Activated T-cell treated with anti-CD3 and anti-CD28 coated beads, Interleukin-2, amount 50 U/mL, for 72 hours (primary cell): ENCODE results near the gene ECT2. TPM values are rescaled to one million over a fixed set of nuclear protein-coding genes. Genes with fewer than 3 reads are reported as not detected.
"Not testable (repeated sequence)": the region's sequence is repeated elsewhere in the genome, so short reads cannot be mapped to it uniquely, and the experiment has no call there.

Experiments
- ATAC-seq, 2 donors: fragments of 150-1000 bp; cut with Tn5 transposase; replicated peaks in 1 of 2; 2 replicates each; pipeline ENCODE4 v1.10.0; 2021; ENCODE audit warnings: moderate library complexity in 2 of 2, mild to moderate bottlenecking in 1 of 2
- DNase-seq, 2 donors: peaks; one replicate each; pipeline ENCODE4 v3.0.0; 2021 to 2022; ENCODE audit warnings: mixed read lengths in 1 of 2
- H3K27ac Mint-ChIP-seq: one replicate; pipeline ENCODE4 v1.8.0; 2022; ENCODE audit warnings: mild to moderate bottlenecking, moderate library complexity, mixed read lengths
- H3K27me3 Mint-ChIP-seq: one replicate; pipeline ENCODE4 v1.8.0; 2022; ENCODE audit warnings: low read depth, mixed read lengths
- H3K36me3 Mint-ChIP-seq, 2 donors: one replicate each; pipeline ENCODE4 v1.8.0; 2022; ENCODE audit warnings: mixed read lengths in 2 of 2, mild to moderate bottlenecking in 1 of 2; ENCODE audit not compliant: insufficient read depth in 2 of 2
- H3K4me1 Mint-ChIP-seq: one replicate; pipeline ENCODE4 v1.8.0; 2022; ENCODE audit warnings: low read depth, mixed read lengths
- H3K4me3 Mint-ChIP-seq, 2 donors: one replicate each; pipeline ENCODE4 v1.8.0; 2022; ENCODE audit warnings: mild to moderate bottlenecking in 2 of 2, mixed read lengths in 2 of 2, moderate library complexity in 2 of 2
- H3K9me3 Mint-ChIP-seq, 2 donors: one replicate each; pipeline ENCODE4 v1.8.0; 2022; ENCODE audit warnings: mixed read lengths in 2 of 2
- total RNA-seq, 2 donors: library from RNA; stranded (reverse); gene quantifications; one replicate each; pipeline ENCODE4 v1.2.3, GENCODE V29; 2022

The ECT2 gene
- total RNA-seq, 2 donors from 2014 or later: 46.3 to 58.6 TPM

DNA sequence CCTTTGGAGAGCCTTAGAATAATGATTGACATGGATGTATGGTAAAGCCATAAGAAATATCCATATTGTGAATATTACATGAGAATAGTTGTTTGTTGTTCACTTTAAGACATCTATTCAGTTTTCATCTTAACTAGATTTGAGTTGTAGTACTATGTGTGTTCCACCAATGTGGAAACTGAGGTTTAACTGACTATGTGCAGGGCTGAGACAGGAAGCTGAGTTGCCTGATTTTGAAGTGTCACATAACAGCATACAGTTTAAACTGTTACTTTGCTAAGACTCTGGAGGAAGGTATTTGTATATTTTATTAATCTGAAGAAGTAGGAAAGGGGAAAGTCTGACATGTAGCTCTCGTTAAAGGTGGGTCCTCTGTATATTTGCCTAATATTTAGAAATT, 2.1 kb downstream of the ECT2 start:
- H3K4me3 Mint-ChIP-seq: peak overlapping the region; percentile 92 to 97
- peaks cover 9 to 27% of the 10 kb centered on the region in 2 donors for H3K36me3 Mint-ChIP-seq
- no peaks in the 10 kb centered on the region for H3K27me3 Mint-ChIP-seq
- DNase-seq: no peak
- no peak for ATAC-seq
- H3K4me1 Mint-ChIP-seq: peaks cover 26% of the 10 kb centered on the region
- H3K27ac Mint-ChIP-seq: peak overlapping the region; percentile 12
- no peaks in the 10 kb centered on the region for H3K9me3 Mint-ChIP-seq

DNA sequence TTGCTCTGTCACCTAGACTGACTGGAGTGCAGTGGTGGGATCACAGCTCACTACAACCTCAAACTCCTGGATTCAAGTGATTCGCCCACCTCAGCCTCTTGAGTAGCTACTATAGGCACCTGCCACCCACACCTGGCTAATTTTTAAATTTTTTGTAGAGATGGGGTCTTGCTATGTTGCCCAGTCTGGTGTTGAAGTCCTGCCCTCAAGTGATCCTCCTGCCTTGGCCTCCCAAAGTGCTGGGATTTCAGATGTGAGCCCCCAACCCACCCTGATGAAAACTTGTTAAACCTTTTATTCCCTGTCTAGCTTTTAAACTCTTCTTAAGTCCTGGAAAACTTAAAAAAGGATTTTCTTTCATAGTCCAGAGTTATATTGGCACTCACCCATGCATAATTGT, 2.6 kb downstream of the ECT2 start:
- peaks cover 9 to 31% of the 10 kb centered on the region in 2 donors for H3K36me3 Mint-ChIP-seq
- no peaks in the 10 kb centered on the region for H3K9me3 Mint-ChIP-seq
- no peaks in the 10 kb centered on the region for H3K27me3 Mint-ChIP-seq
- H3K4me3 Mint-ChIP-seq: no peak overlapping the region
- H3K27ac Mint-ChIP-seq: no peak overlapping the region
- H3K4me1 Mint-ChIP-seq: peaks cover 26% of the 10 kb centered on the region
- no peak for ATAC-seq
- no peak for DNase-seq

DNA sequence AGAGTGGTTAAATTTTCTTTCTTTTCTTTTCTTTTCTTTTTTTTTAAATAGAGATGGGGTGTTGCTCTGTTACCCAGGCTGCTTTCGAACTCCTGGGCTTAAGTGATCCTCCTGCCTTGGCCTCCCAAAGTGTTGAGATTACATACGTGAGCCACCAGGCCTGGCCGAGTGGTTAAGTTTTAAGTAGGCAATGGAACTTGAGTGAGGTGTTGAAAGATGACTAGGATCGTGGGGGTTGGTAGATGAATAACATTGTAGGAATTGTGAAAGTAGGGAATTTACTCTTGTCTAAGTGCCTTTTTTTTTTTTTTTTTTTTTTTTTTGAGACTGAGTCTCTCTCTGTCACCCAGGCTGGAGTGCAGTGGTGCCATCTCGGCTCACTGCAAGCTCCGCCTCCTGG, 9.9 kb downstream of the ECT2 start:
- H3K27ac Mint-ChIP-seq, ATAC-seq, H3K9me3 Mint-ChIP-seq, DNase-seq, H3K27me3 Mint-ChIP-seq, H3K4me1 Mint-ChIP-seq, H3K4me3 Mint-ChIP-seq: not testable (repeated sequence)
- peaks cover 14 to 43% of the 10 kb centered on the region in 2 donors for H3K36me3 Mint-ChIP-seq

DNA sequence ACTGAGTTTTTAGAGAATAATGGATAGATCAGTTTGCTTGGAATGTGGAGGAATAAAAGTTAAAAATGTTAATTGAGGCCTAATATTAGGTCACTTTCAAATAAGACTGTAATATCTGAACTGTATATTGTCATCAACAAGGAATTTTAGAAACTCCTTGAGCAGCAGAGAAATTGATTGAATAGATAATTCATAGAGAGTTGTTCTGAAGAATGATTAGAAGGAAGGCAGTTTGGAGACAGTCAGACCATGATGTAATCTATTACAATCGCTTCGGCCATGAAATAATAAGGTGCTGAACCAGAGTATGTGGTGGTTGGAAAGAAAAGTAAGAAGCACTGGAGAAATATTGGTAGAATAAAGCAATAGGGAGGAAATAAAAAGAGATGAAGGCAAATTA, 15.7 kb downstream of the ECT2 start:
- H3K36me3 Mint-ChIP-seq: peaks cover 15 to 51% of the 10 kb centered on the region in 2 donors
- peaks cover 1% of the 10 kb centered on the region for H3K4me1 Mint-ChIP-seq
- DNase-seq: no peak
- no peaks in the 10 kb centered on the region for H3K27me3 Mint-ChIP-seq
- peak overlapping the region; percentile 17 for H3K27ac Mint-ChIP-seq
- no peak for ATAC-seq
- H3K4me3 Mint-ChIP-seq: no peak overlapping the region
- H3K9me3 Mint-ChIP-seq: no peaks in the 10 kb centered on the region

DNA sequence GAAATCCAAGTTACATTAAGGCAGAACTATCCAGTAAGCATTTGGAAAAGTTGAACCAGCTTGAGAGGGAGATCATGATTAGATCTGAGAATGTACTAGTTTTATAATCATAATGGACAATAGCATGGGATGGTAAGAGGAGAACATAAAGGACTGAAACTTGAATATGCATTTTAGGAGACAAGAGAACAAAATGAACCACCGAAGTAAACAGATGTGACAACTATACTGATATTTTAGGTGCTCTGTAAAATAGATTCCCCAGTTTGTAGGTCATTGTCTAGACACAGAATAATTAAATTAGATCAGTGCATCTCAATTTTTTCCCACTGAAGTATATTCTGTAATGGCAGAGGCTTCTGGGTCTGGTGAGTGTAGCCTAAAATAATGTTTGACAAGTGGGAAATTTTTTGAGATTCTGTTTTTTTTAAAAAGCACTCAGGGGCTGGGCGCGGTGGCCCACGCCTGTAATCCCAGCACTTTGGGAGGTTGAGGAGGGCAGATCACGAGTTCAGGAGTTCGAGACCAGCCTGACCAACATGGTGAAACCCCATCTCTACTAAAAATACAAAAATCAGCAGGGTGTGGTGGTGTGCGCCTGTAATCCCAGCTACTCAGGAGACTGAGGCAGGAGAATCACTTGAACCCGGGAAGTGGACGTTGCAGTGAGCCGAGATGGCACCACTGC, 16.3 kb downstream of the ECT2 start:
- DNase-seq (no peak), ATAC-seq (no peak)
- Mint-ChIP-seq H3K4me1 (peaks cover 7% of the 10 kb centered on the region), H3K9me3 (no peaks in the 10 kb centered on the region), H3K4me3 (no peak overlapping the region), H3K27ac (no peak overlapping the region), H3K27me3 (no peaks in the 10 kb centered on the region), H3K36me3 (peaks cover 17 to 51% of the 10 kb centered on the region in 2 donors)

DNA sequence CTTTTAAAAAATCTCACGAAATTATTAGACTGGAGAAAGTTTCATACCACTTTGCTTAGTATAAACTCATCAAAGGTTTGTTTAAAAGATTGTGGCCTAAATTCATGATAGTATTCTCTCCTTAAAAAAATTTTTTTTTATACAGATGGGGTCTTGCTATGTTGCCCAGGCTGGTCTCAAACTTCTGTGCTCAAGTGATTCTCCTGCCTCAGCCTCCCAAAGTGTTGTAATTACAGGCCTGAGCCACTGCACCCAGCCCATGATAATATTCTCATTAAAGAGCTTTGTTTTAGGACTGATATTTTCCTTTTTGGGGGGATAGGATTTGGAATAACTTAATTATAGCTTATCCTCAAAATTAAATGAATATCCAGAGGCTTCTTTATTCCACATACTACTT, 19.9 kb downstream of the ECT2 start:
- peaks cover 14% of the 10 kb centered on the region for H3K4me1 Mint-ChIP-seq
- no peak overlapping the region for H3K4me3 Mint-ChIP-seq
- DNase-seq (no peak), ATAC-seq (no peak)
- no peaks in the 10 kb centered on the region for H3K9me3 Mint-ChIP-seq
- H3K27ac Mint-ChIP-seq: no peak overlapping the region
- no peaks in the 10 kb centered on the region for H3K27me3 Mint-ChIP-seq
- peaks cover 9 to 44% of the 10 kb centered on the region in 2 donors for H3K36me3 Mint-ChIP-seq

DNA sequence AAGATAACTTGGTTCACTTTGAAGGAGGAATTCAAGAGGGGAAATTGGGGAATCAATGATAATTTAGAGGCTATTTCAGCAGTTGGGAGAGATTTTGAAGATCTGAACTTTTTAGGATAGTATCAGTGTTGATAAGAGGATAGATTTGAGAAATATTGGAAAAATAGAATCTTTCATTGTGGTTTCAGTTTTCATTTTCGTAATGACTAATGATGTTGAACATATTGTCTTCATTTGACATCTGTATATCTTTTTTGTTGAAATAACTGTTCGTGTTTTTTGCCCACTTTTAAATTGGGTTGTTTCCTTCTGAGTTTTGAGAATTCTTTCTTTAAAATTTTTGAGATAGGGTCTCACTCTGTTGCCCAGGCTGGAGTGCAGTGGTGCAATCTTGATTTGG, 21.1 kb downstream of the ECT2 start:
- DNase-seq (no peak), ATAC-seq (no peak)
- H3K36me3 Mint-ChIP-seq: peaks cover 7 to 45% of the 10 kb centered on the region in 2 donors
- no peaks in the 10 kb centered on the region for H3K9me3 Mint-ChIP-seq
- peak overlapping the region in 1 of 2 donors; percentile 32 for H3K4me3 Mint-ChIP-seq
- H3K27ac Mint-ChIP-seq: peak overlapping the region; percentile 17
- H3K27me3 Mint-ChIP-seq: no peaks in the 10 kb centered on the region
- peaks cover 14% of the 10 kb centered on the region for H3K4me1 Mint-ChIP-seq

DNA sequence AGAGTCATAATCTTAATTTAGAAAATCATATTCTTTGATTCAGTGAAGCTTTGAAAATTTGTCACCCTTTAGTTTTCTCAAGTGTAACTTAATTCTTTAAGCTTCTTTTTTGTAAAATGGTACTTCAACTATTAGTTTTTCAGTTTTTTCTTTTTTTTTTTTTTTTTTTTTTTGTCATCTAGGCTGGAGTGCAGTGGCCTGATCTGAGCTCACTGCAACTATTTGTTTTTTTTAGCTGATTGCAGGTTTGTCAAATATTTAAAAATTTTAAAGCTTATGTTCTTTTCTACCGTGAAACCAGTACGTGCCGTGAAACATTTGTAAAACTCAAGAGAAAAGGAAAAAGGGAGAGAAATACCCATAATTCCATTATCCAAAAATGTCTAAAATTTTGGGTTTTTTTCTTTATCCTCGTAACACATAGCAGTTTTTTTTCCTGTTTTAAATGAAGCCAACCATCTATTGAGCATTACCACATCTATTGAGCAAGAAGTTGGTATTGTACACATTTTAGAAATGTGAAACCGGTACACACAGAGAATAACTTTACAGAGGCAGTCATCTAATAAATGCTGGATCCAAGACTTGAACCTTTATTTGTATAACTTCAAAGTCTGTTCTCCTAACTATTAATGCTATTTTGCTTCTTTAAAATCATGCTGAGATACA, 25.7 kb downstream of the ECT2 start:
- H3K36me3 Mint-ChIP-seq: peaks cover 5 to 32% of the 10 kb centered on the region in 2 donors
- no peak overlapping the region for H3K4me3 Mint-ChIP-seq
- DNase-seq (no peak), ATAC-seq (no peak)
- H3K27me3 Mint-ChIP-seq: no peaks in the 10 kb centered on the region
- H3K9me3 Mint-ChIP-seq: no peaks in the 10 kb centered on the region
- no peak overlapping the region for H3K27ac Mint-ChIP-seq
- peaks cover 19% of the 10 kb centered on the region for H3K4me1 Mint-ChIP-seq

DNA sequence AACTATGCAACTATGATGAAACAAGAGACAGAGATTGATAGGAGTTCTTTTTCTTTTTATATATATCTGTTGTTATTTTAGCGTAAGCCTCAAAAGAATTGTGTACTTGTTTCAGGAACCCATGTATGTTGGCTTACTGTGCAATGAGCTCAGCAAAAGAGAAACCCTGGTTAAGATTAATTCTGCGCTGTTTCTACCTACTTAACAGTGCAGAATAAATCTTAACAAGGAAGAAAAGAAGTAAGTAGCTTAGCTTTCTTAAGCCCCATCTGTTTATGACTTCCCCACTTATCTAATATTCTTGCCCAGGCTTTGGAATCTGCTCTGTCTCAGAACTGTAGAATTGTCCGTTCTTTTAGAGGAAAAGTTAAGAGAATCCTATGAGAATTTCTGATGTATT, 27.4 kb downstream of the ECT2 start:
- H3K27ac Mint-ChIP-seq: no peak overlapping the region
- no peak for DNase-seq
- no peak for ATAC-seq
- H3K9me3 Mint-ChIP-seq: no peaks in the 10 kb centered on the region
- peaks cover 3 to 27% of the 10 kb centered on the region in 2 donors for H3K36me3 Mint-ChIP-seq
- H3K4me3 Mint-ChIP-seq: no peak overlapping the region
- peaks cover 5% of the 10 kb centered on the region for H3K4me1 Mint-ChIP-seq
- H3K27me3 Mint-ChIP-seq: no peaks in the 10 kb centered on the region

DNA sequence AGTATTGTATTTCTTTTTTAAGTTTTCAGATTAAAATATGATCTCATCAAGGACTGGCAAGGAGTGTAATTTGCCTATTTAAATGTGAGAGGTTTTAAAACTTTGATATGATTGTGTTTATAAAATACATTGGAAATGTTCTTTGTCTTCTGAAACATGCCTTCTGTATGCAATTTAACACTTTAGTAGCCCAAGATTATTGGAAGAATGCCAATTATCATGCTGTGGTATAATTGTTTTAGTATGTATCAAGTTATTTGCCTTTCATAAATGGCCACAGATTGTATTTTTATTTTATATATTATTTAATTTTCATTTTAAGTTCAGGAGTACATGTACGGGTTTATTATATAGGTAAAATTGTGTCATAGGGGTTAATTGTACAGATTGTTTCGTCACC, 31.7 kb downstream of the ECT2 start:
- Mint-ChIP-seq H3K4me1 (peaks cover 5% of the 10 kb centered on the region), H3K9me3 (no peaks in the 10 kb centered on the region), H3K27ac (no peak overlapping the region), H3K4me3 (no peak overlapping the region), H3K27me3 (no peaks in the 10 kb centered on the region), H3K36me3 (peaks cover 2 to 23% of the 10 kb centered on the region in 2 donors)
- no peak for ATAC-seq
- DNase-seq: no peak

DNA sequence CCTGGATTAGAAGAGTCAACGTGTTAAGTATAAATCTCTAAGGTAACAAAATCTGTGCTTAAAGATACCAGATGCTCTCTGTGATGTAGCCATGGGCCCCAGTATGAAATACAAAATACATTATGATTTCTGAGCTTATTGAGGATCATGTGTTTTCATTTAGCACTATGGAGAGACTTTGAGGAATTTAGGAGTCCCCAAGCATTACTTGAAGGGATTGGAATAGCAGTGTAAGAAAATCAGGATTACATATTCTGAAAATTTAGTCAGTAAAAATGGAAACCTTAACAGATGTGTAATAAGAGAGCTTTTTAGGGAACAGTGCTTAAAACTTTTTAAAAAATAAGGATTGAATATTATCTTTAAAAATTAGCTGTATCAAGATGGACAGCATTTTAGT, 35.5 kb downstream of the ECT2 start:
- no peak for ATAC-seq
- peaks cover 4 to 31% of the 10 kb centered on the region in 2 donors for H3K36me3 Mint-ChIP-seq

DNA sequence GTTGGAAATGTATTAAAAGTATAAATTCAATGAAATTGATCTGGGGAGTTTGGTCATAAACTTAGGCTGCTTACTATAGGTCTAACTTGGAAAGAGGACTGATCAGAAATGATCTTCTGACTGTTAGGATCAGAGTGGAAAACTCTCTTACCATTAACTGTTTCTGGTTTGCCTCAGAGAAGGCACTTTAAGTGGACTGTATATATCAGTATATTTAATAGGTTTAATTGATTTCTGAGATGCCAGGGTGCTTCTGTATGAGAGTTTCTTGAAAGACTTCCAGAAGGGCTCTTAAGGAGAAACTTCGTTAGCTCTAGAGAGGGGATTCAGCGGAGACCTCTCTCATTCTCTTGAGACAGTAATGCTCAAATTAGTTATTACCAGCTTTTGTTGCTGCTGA, 36.5 kb downstream of the ECT2 start:
- Mint-ChIP-seq H3K4me3 (no peak overlapping the region), H3K4me1 (no peaks in the 10 kb centered on the region), H3K36me3 (peaks cover 4 to 37% of the 10 kb centered on the region in 2 donors), H3K27ac (no peak overlapping the region), H3K27me3 (no peaks in the 10 kb centered on the region), H3K9me3 (no peaks in the 10 kb centered on the region)
- no peak for ATAC-seq
- no peak for DNase-seq

More for the DNA sequence above, 35.5 kb downstream of the ECT2 start:
- Mint-ChIP-seq H3K27me3 (no peaks in the 10 kb centered on the region), H3K4me3 (no peak overlapping the region), H3K27ac (no peak overlapping the region), H3K4me1 (no peaks in the 10 kb centered on the region), H3K9me3 (no peaks in the 10 kb centered on the region)
- no peak for DNase-seq

DNA sequence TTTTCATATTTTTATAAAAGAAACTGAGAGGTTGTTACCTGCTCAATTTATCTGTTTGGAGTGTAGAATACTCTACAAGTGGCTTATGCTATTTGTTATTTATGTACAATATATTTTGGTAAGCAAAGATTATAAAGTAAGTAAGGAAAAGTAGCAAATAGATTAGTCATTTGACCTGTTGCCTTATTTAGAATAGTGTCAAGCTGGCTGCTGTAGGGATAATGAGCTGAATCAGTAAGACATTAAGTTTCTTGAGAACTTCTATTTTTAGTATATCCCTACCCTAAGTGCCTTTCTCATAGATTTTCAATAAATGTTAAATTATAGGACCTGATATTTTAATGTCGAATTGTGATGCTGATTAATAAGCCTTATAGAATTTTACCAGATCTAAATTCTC, 37.2 kb downstream of the ECT2 start:
- Mint-ChIP-seq H3K36me3 (peaks cover 4 to 36% of the 10 kb centered on the region in 2 donors), H3K4me1 (no peaks in the 10 kb centered on the region), H3K27me3 (no peaks in the 10 kb centered on the region), H3K4me3 (no peak overlapping the region), H3K27ac (no peak overlapping the region), H3K9me3 (no peaks in the 10 kb centered on the region)
- DNase-seq: no peak
- ATAC-seq: no peak

DNA sequence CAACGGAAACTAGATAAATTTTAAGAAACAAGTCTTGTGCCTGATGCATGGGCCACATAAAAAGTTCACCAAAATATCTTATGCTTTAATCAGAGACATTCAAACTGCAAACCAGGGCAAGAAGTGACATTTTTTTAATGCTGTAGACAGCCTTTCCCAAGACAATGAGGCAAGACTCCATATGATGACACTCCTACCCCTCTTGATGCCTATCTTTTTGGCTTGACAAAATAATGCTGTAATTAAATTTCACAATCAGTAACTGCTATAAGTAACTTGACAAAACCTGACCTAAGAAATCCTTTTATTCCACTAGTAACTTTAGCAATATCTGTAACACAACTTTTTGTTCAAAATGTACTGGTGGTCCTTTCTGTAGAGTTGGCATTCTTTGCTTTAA, 48.7 kb downstream of the ECT2 start:
- no peak overlapping the region for H3K27ac Mint-ChIP-seq
- H3K4me3 Mint-ChIP-seq: no peak overlapping the region
- H3K9me3 Mint-ChIP-seq: no peaks in the 10 kb centered on the region
- peaks cover 1 to 3% of the 10 kb centered on the region in 2 donors for H3K36me3 Mint-ChIP-seq
- ATAC-seq (no peak), DNase-seq (no peak)
- H3K27me3 Mint-ChIP-seq: no peaks in the 10 kb centered on the region
- H3K4me1 Mint-ChIP-seq: peaks cover 11% of the 10 kb centered on the region
